Ovary (tissue), 9 donors: ENCODE data around the gene AHRR. TPM values are rescaled to one million over a fixed set of nuclear protein-coding genes. Genes with fewer than 3 reads are reported as not detected.

Experiments used
- DNase-seq, 5 donors: peaks; one replicate each; pipeline ENCODE4 v3.0.0-alpha.2; 2019 to 2020
- H3K27ac ChIP-seq, 2 donors: fragments of 200-600 bp; one replicate each; pipeline versions ENCODE4 v1.5.1 to v1.8.0; 2019 to 2022
- H3K27me3 ChIP-seq: fragments of 200-600 bp; one replicate; pipeline ENCODE4 v1.8.0; 2022
- H3K36me3 ChIP-seq: fragments of 200-600 bp; sonication (generic); one replicate; pipeline ENCODE4 v1.5.1; 2019
- H3K4me1 ChIP-seq: one replicate; pipeline ENCODE4 v1.8.1; 2013; ENCODE audit warnings: mild to moderate bottlenecking, moderate library complexity; ENCODE audit not compliant: insufficient read depth
- H3K4me3 ChIP-seq: fragments of 200-600 bp; sonication (generic); one replicate; pipeline ENCODE4 v1.5.1; 2017
- H3K9me3 ChIP-seq, 2 donors: fragments of 200-600 bp in 1 of 2; sonication (generic) in 1 of 2; one replicate each; pipeline versions ENCODE4 v1.5.1 to v1.8.1; 2013 to 2019; ENCODE audit warnings: mild to moderate bottlenecking in 1 of 2, moderate library complexity in 1 of 2
- EP300 ChIP-seq: sonication (generic); formaldehyde crosslinking; IDR thresholded peaks from one replicate; pipeline ENCODE4 v1.6.1; 2017; ENCODE audit warnings: antibody characterized with exemption
- POLR2A ChIP-seq: fragments of 450-650 bp; IDR thresholded peaks from one replicate; pipeline ENCODE4 v1.6.1; 2017; ENCODE audit warnings: antibody characterized with exemption, mild to moderate bottlenecking, moderate library complexity
- WGBS, 3 donors: extraction: QIAGEN DNeasy Blood & Tissue Kit in 1 of 3; methylation state at CpG; one replicate each; pipeline versions ENCODE4 v1.1.5 to v1.1.7; 2013 to 2017; 5-methylcytosine and 5-hydroxymethylcytosine counted together
- intact Hi-C, 4 donors: fragments of 100-400 bp; cut with DNase I; formaldehyde crosslinking; loops; one replicate each; pipeline versions ENCODE4 v1.11.0 to v1.15.1; 2022 to 2023
- polyA plus RNA-seq, 2 donors: library from polyadenylated mRNA; stranded (reverse); fragments of 200-250 nt in 1 of 2; fragments of 350-450 nt in 1 of 2; fragmentation: Illumina TruSeq in 1 of 2; extraction: RNeasy Lipid Tissue Mini Kit (QIAGEN cat#74804) in 1 of 2; gene quantifications; one replicate each; pipeline ENCODE4 v1.2.3, GENCODE V29; 2013 to 2014
- total RNA-seq, 7 donors: library from RNA; depleted of rRNA in 2 of 7; stranded (reverse); fragments of >200 nt in 2 of 7; fragmentation: NEBNext Ultra II Directional in 3 of 7; extraction: Animal tissue kit (Norgen Biotek cat#: 25700) in 3 of 7; gene quantifications; one replicate each; pipeline versions ENCODE4 v1.1.0 to v1.2.4, GENCODE V29; 2016 to 2023
- TF ChIP-seq, protein P1 (sequence below), 3 donors: fragments of 450-650 bp in 2 of 3; fragments of 200-600 bp in 1 of 3; IDR thresholded peaks; one replicate each; pipeline versions ENCODE4 v1.5.1 to v1.8.0; 2016 to 2022; ENCODE audit warnings: antibody characterized with exemption in 3 of 3, mild to moderate bottlenecking in 1 of 3
- donor health status: DM: no; HTN: no; CAD: no; lungs with moderate emphysema.
- donor health status: DM: no; HTN: no; CAD: no.
- donor health status: Bipolar disorder and iron deficiency.
- donor health status: DM: yes; HTN: yes; CAD: no.
- donor health status: DM: no; HTN: no; CAD: no.
- donor health status: DM: yes; HTN: yes; CAD: no.

Gene AHRR
- total and polyA plus RNA-seq, 9 donors: 0.72 to 14.9 (median 2.0) TPM

DNA sequence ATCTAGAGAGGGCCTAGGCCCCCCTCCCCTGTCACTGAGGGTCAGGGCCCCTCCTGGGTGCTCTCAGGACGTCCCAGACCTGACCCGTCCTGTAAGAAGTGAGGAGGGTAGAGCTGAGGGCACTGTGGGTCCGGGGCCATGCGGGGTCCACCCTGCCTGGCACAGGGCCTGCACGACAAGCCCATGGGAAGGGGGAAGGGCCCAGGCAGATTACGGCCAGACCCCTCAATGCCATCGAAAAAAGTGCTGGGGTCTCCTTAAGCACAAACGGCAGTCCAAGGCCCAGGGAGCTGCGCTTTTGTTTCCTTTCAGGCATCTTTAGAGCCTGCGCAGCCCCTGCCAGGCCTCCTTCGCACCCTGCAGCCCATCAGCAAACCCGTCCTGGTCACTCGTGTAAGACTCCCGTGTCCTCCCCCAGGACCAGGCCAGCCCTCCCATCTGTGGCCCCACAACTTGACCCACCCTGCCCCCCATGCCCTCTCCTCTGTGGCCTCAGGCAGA, 117.0 kb downstream of the AHRR start:
- no peaks in the 10 kb centered on the region for H3K36me3 ChIP-seq
- intact Hi-C loops: no loop called here
- no peak overlapping the region for H3K27ac ChIP-seq
- no peaks in the 10 kb centered on the region for H3K27me3 ChIP-seq
- TF ChIP-seq EP300 (no peak), POLR2A (no peak)
- TF ChIP-seq, protein P1, sequence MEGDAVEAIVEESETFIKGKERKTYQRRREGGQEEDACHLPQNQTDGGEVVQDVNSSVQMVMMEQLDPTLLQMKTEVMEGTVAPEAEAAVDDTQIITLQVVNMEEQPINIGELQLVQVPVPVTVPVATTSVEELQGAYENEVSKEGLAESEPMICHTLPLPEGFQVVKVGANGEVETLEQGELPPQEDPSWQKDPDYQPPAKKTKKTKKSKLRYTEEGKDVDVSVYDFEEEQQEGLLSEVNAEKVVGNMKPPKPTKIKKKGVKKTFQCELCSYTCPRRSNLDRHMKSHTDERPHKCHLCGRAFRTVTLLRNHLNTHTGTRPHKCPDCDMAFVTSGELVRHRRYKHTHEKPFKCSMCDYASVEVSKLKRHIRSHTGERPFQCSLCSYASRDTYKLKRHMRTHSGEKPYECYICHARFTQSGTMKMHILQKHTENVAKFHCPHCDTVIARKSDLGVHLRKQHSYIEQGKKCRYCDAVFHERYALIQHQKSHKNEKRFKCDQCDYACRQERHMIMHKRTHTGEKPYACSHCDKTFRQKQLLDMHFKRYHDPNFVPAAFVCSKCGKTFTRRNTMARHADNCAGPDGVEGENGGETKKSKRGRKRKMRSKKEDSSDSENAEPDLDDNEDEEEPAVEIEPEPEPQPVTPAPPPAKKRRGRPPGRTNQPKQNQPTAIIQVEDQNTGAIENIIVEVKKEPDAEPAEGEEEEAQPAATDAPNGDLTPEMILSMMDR (IDR thresholded peaks at IDR 0.05): no peak
- 56 to 66% (median 62%) methylated on average over 14 of the region's 14 CpGs for WGBS, 3 donors
- peaks cover 6% of the 10 kb centered on the region for H3K4me1 ChIP-seq
- no peak for DNase-seq
- no peak overlapping the region for H3K4me3 ChIP-seq
- no peaks in the 10 kb centered on the region for H3K9me3 ChIP-seq

DNA sequence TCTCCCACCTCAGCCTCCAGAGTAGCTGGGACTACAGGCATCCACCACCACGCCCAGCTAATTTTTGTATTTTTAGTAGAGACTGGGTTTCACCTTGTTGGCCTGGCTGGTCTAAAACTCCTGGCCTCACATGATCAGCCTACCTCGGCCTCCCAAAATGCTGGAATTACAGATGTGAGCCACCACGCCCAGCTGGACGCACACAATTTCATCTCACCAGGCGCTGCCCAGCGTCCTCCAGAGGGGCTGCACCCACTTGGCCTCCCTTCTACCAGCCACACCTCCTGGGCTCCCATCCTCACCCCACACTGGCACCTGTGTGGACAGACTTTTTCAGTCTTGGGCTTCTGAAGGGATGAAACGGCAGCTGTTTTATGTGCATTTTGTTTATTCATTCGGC, 117.7 kb downstream of the AHRR start:
- WGBS, 3 donors: 72 to 82% (median 78%) methylated on average over 8 of the region's 8 CpGs
- TF ChIP-seq EP300: no peak
- TF ChIP-seq, protein P1 (IDR thresholded peaks at IDR 0.05): no peak
- no peak for TF ChIP-seq POLR2A
- H3K4me1 ChIP-seq: peaks cover 13% of the 10 kb centered on the region
- H3K36me3 ChIP-seq: no peaks in the 10 kb centered on the region
- H3K27ac ChIP-seq: no peak overlapping the region
- intact Hi-C loops: no loop called here
- no peaks in the 10 kb centered on the region for H3K9me3 ChIP-seq
- no peak overlapping the region for H3K4me3 ChIP-seq
- no peaks in the 10 kb centered on the region for H3K27me3 ChIP-seq
- DNase-seq: no peak

DNA sequence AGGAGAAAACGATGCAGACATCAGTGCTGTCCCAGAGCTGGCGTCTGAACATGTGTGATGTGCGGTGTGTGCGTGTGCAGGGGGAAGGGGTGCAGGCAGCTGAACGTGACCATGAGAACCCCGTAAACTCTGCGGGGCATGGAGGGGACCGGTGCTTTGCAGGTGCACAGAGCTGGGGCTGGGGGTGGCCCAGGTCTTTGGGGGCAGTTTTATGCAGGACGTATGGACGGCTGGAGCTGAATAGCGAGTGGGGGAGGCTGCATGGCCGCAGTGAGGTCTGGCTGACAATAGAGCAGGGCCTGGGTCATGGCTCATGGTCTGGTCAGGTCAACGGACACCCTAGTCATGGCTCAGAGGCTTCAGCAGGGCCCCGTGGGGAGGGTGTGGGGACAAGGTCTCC, 118.1 kb downstream of the AHRR start:
- intact Hi-C loops: loop anchor here in 1 of 4 donors (10.0 kb wide), 1 partner anchor 125 kb away; no protein-coding TSS in a partner anchor
- H3K4me1 ChIP-seq: peaks cover 14% of the 10 kb centered on the region
- WGBS, 3 donors: 60 to 73% (median 67%) methylated on average over 14 of the region's 14 CpGs

DNA sequence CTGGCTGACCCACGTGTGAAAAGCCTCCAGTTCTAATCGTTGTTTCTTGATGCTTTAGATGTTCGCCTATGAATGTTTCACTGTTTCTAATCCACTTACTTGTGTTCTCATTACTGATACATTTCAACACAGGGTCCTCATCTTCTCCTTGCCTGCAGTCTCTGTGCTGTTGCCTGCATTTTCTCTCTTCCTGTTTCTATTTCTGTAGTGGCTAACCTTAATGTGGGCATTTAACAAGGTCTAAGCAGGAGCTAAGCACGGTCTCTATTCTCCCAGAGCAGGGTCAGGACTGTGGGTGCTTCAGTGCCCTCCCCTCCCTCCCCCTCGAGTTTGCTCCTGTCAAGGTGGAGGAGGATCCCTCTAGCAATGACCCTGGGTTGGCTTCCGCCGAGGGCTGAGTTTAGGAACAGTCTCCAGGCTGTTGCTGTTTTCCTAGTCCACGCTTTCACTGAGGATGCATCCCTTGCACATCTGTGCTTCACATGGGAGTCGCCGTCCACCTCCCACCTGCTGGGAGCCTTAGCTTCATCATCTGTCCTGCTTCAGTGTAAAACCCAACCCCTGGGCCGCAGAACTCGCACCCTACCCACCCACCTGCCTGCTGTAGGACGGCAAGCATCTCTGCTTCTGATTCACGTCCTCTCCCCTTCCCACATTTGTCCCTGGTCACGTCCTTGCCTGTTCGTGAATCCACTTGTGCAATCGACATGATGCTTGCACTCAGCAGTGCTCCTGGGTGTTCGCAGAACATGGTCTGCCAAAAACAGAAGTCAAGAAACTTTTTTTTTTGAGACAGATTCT, 119.1 kb downstream of the AHRR start:
- Histone ChIP-seq H3K36me3 (no peaks in the 10 kb centered on the region), H3K27ac (no peak overlapping the region), H3K27me3 (no peaks in the 10 kb centered on the region), H3K4me3 (no peak overlapping the region), H3K9me3 (no peaks in the 10 kb centered on the region), H3K4me1 (peaks cover 14% of the 10 kb centered on the region)
- 39 to 53% (median 44%) methylated on average over 18 of the region's 18 CpGs for WGBS, 3 donors
- no peak for DNase-seq
- TF ChIP-seq POLR2A (no peak), EP300 (no peak)
- TF ChIP-seq, protein P1 (IDR thresholded peaks at IDR 0.05): no peak
- intact Hi-C loops: loop anchor here in 1 of 4 donors (10.0 kb wide), 1 partner anchor 126 kb away; no protein-coding TSS in a partner anchor

More for the DNA sequence above, 118.1 kb downstream of the AHRR start:
- Histone ChIP-seq H3K27ac (no peak overlapping the region), H3K4me3 (no peak overlapping the region), H3K36me3 (no peaks in the 10 kb centered on the region), H3K9me3 (no peaks in the 10 kb centered on the region), H3K27me3 (no peaks in the 10 kb centered on the region)
- TF ChIP-seq, protein P1 (IDR thresholded peaks at IDR 0.05): no peak
- TF ChIP-seq POLR2A: no peak
- TF ChIP-seq EP300: no peak
- no peak for DNase-seq
